IPS-20b (cell line): ENCODE results near the gene GOLGA5.
"Not testable (repeated sequence)": the region's sequence is repeated elsewhere in the genome, so short reads cannot be mapped to it uniquely, and the experiment has no call there.

Experiments
- H3K27ac ChIP-seq: one replicate; pipeline ENCODE4 v1.5.1; 2013; ENCODE audit warnings: low read length
- H3K27me3 ChIP-seq: 2 replicates; pipeline ENCODE4 v1.6.1; 2013; ENCODE audit warnings: mild to moderate bottlenecking, low read length, inconsistent platforms; ENCODE audit not compliant: insufficient read depth
- H3K36me3 ChIP-seq: 2 replicates; pipeline ENCODE4 v1.6.1; 2013; ENCODE audit warnings: low read depth, mild to moderate bottlenecking, inconsistent platforms, low read length, moderate library complexity; ENCODE audit not compliant: insufficient read depth
- H3K4me1 ChIP-seq: 2 replicates; pipeline ENCODE4 v1.6.1; 2013; ENCODE audit warnings: mild to moderate bottlenecking, control low read depth, inconsistent platforms, low read length, moderate library complexity; ENCODE audit not compliant: insufficient read depth
- H3K4me3 ChIP-seq: 2 replicates; pipeline ENCODE4 v1.5.1; 2013; ENCODE audit warnings: mild to moderate bottlenecking, low read length, inconsistent platforms
- H3K9ac ChIP-seq: 2 replicates; pipeline ENCODE4 v1.6.1; 2013; ENCODE audit warnings: low read depth, mild to moderate bottlenecking, inconsistent platforms, low read length, moderate library complexity
- H3K9me3 ChIP-seq: 2 replicates; pipeline ENCODE4 v1.6.1; 2013; ENCODE audit warnings: mild to moderate bottlenecking, low read depth, low read length, inconsistent platforms; ENCODE audit not compliant: insufficient read depth

The GOLGA5 gene, protein sequence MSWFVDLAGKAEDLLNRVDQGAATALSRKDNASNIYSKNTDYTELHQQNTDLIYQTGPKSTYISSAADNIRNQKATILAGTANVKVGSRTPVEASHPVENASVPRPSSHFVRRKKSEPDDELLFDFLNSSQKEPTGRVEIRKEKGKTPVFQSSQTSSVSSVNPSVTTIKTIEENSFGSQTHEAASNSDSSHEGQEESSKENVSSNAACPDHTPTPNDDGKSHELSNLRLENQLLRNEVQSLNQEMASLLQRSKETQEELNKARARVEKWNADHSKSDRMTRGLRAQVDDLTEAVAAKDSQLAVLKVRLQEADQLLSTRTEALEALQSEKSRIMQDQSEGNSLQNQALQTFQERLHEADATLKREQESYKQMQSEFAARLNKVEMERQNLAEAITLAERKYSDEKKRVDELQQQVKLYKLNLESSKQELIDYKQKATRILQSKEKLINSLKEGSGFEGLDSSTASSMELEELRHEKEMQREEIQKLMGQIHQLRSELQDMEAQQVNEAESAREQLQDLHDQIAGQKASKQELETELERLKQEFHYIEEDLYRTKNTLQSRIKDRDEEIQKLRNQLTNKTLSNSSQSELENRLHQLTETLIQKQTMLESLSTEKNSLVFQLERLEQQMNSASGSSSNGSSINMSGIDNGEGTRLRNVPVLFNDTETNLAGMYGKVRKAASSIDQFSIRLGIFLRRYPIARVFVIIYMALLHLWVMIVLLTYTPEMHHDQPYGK

DNA sequence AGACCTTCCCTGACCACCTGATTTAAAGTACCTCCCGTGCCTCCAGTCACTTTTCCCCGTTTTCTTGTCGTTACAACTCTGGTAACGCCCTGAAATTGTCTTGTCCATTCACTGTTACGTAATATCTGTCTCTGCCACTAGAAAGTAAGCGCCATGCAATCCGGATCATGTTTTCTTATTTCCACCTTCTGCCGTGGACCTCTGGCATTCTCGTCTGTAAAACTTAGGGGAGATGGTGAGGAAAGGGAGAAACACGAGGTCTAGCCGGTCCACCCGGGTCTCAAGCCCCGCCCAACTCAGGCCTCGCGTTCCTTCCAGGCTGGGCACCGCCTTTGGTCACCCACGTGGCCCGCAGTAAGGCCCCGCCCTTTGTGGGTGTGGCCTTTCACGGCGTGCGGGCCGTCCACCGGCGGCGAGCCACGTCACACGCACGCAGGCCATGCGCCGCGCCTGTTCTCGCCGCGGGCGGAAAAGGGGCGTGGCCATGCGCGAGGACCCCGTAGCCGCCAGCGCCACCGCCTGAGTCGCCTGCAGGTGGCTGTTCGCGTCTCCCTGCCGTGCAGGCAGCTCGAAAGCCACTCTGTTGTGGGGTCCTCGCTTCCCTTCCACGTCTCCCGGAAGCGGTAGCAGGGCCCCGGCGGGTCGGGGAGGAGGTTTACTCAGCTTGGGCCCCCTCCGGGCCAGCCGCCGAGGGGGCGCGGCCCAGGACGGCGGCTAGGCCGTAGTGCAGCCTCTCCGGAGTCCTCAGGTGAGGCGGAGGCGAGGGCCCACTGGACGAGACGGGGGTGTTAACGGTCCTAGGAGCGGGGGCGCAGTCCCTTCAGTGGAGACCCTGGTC is at the start of gene GOLGA5:
Gene GOLGA5 (plus strand): TSS at position 597 of the 838 bp plus-strand sequence. CDS start 3,133 bp downstream, outside the sequence.
- H3K9me3 ChIP-seq = peaks cover 9% of the 10 kb centered on the region; the same call in 1 of the 2 replicates
- H3K4me3 ChIP-seq = peak within 1 kb of the TSS; percentile 98
- H3K9ac ChIP-seq = peak within 1 kb of the TSS; percentile 96
- peak within 1 kb of the TSS; percentile 15 for H3K27ac ChIP-seq
- H3K27me3 ChIP-seq = no peaks in the 10 kb centered on the region; the same call in 1 of the 2 replicates
- no peaks in the 10 kb centered on the region for H3K4me1 ChIP-seq
- H3K36me3 ChIP-seq = peaks cover 15% of the 10 kb centered on the region

DNA sequence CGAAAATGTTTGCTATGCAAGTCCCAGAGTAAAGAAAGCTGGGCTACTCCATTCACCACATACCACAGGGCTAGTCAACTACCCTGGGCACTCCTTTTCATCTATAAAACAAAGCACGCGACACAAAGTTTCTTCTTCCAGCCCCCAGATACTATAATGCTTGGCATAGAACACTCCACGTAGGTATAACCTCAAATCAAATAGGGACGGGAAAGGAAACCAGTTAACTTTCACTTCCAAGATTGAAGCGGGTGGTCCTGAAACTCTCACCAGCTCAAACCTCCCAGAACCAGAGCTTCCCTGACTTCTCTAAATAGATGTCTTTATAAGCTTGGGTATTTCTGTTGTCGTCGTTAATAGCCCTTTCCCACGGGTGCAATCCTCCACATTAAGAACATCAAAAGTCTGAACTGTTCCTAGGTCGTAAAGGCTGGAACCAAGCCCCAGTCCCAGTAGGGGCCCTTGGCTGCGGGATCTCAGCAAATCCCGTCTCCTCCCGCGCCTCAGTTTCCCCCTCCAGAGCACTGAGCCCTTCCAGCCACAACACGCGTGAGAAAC is 46.3 kb upstream of the GOLGA5 start:
- H3K27ac ChIP-seq = no peak overlapping the region
- H3K4me3 ChIP-seq = peak overlapping the region; percentile 96

DNA sequence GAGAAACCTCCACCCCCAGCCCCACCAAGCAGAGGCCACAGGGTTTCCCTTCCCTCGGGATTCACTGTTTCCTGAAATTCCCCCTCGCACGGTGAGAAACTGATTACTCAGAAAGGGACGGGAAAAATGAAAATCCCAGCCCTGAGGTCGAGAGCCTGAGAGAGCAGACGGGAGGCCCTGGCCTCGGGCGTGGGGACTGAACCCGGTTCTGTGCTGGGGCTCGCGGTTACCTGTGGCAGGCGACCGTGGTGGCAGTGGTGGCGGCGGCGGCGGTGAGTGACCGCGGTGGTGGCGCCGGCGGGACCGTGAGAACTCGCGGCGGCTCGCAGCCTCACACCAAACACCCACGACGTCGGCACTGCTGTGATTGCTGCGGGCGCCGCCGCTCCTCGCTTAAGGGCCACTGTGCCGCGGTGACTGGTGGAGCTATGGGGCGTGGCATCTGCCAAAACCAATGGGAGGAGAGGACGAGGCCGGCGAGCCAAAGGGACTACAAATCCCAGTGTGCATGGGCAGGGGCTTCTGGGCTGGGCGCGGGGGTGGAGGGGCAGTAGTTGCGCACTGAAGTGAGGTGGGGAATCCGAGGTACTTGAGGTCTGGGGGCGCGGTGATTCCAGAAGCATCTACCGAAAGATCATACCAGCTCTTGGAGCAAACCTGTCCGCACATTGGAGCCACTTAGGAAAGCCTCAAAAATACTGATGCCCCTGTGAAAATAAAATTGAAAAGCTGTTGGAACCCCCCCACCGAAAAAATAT is 45.7 kb upstream of the GOLGA5 start, which contains the start of gene LGMN:
Gene LGMN (minus strand): TSS at position 369 of the 758 bp plus-strand sequence. CDS start 15,841 bp downstream, outside the sequence.
- H3K27ac ChIP-seq = no peak within 1 kb of the TSS
- H3K9me3 ChIP-seq = no peaks in the 10 kb centered on the region; the same call in 1 of the 2 replicates
- no peaks in the 10 kb centered on the region for H3K36me3 ChIP-seq
- H3K27me3 ChIP-seq = peaks cover 12% of the 10 kb centered on the region
- peak within 1 kb of the TSS; percentile 86 for H3K9ac ChIP-seq
- H3K4me3 ChIP-seq = peak within 1 kb of the TSS; percentile 96
- peaks cover 5% of the 10 kb centered on the region; the same call in 1 of the 2 replicates for H3K4me1 ChIP-seq

More for the DNA sequence above, 46.3 kb upstream of the GOLGA5 start:
- H3K9me3 ChIP-seq = no peaks in the 10 kb centered on the region; the same call in 1 of the 2 replicates
- H3K36me3 ChIP-seq = no peaks in the 10 kb centered on the region
- H3K27me3 ChIP-seq = peaks cover 12% of the 10 kb centered on the region
- peak overlapping the region; percentile 86 for H3K9ac ChIP-seq
- H3K4me1 ChIP-seq = peaks cover 5% of the 10 kb centered on the region; the same call in 1 of the 2 replicates

DNA sequence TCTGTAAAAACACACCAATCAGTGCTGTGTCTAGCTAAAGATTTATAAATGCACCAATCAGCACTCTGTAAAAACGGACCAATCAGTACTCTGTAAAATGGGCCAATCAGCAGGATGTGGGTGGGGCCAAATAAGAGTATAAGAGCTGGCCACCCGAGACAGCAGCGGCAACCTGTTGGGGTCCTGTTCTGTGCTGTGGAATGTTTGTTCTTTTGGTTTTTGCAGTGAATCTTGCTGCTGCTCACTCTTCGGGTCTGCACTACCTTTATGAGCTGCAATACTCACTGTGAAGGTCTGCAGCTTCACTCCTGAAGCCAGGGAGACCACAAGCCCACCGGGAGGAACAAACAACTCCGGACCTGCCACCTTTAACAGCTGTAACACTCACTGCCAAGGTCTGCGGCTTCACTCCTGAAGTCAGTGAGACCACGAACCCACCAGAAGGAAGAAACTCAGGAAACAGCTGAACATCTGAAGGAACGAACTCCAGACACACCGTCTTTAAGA is 43.8 kb upstream of the GOLGA5 start:
- H3K9me3 ChIP-seq, H3K27ac ChIP-seq, H3K4me3 ChIP-seq, H3K36me3 ChIP-seq, H3K9ac ChIP-seq, H3K4me1 ChIP-seq: not testable (repeated sequence)
- H3K27me3 ChIP-seq = peaks cover 12% of the 10 kb centered on the region

DNA sequence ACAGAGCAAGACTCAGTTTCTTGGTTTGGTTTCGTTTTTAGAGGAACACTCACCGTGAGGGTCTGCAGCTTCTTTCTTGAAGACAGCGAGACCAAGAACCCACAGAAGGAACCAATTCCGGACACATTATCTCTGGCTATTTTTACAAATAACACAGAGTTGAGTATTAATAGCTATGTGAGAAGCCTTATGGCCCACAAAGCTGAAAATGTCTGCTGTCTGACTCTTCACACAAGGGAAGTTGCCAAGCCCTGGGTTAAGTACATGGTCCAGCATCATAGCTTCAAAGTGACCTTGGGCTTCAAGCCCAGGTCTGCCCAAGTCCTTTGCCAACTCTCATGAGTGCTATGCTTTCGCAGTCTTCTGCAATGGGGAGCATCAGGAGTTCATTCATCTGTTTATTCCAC is 43.1 kb upstream of the GOLGA5 start:
- Histone ChIP-seq H3K4me3 (no peak overlapping the region), H3K4me1 (peaks cover 5% of the 10 kb centered on the region; the same call in 1 of the 2 replicates), H3K27ac (no peak overlapping the region), H3K9ac (no peak overlapping the region), H3K27me3 (peaks cover 12% of the 10 kb centered on the region), H3K36me3 (no peaks in the 10 kb centered on the region), H3K9me3 (no peaks in the 10 kb centered on the region; the same call in 1 of the 2 replicates)

DNA sequence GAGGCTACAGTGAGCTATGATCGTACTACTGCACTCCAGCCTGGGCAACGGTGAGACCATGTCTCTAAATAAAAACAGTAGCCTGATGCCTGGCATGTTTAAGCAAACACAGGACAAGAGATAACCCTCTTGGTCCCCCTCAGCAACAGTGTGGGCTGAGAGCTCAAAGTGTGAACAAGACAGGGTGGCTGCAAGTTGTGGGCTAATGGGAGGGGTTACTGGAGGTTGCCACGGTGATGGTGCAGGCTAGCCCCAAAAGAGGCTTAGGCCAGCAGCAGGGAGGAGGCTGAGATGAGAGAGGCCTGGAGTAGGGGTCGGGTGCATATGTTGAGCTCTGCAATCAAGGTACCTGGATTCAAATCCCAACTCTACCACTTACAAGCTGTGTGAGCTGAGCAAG is 42.3 kb upstream of the GOLGA5 start:
- Histone ChIP-seq H3K9me3 (no peaks in the 10 kb centered on the region; the same call in 1 of the 2 replicates), H3K36me3 (no peaks in the 10 kb centered on the region), H3K4me3 (no peak overlapping the region), H3K27ac (no peak overlapping the region), H3K4me1 (peaks cover 5% of the 10 kb centered on the region; the same call in 1 of the 2 replicates), H3K27me3 (peaks cover 12% of the 10 kb centered on the region), H3K9ac (no peak overlapping the region)

DNA sequence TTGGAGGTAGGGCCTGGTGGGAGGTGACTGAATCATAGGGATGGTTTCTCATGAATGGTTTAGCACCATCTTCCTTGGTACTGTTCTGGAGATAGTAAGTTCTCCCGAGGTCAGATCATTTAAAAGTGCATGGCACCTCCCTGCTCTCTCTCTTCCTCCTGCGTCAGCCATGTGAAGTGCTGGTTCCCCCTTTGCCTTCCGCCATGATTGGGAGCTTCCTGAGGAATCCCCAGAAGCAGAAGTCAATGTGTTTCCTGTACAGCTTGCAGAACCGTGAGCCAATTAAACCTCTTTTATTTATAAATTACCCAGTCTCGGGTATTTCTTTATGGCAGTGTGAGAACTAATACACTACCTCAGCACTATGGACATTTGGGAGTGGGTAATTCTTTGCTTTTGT is 40.9 kb upstream of the GOLGA5 start:
- Histone ChIP-seq H3K36me3 (no peaks in the 10 kb centered on the region), H3K9me3 (no peaks in the 10 kb centered on the region; the same call in 1 of the 2 replicates), H3K27ac (no peak overlapping the region), H3K4me3 (no peak overlapping the region), H3K27me3 (peaks cover 6% of the 10 kb centered on the region), H3K4me1 (no peaks in the 10 kb centered on the region), H3K9ac (no peak overlapping the region)

DNA sequence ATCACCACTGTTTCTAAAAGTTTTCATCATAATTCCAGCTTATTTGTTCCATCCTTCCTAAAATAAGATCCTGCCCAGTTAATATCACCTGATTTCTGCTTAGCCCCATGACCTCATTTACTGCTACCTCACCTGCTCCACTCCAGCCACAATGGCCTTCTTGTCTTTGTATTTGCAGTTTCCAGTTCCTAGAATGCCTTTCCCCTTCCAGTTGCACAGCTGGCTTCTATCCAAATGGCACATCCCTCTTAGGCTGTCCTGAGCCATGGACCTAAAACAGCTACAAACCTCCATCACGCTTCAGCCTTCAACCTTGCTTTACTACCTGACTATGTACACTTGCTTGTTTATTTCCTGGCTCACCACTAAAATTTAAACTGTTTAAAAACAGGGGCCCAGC is 39.1 kb upstream of the GOLGA5 start:
- no peak overlapping the region for H3K9ac ChIP-seq
- no peaks in the 10 kb centered on the region for H3K4me1 ChIP-seq
- no peaks in the 10 kb centered on the region; the same call in 1 of the 2 replicates for H3K9me3 ChIP-seq
- no peak overlapping the region for H3K27ac ChIP-seq
- H3K36me3 ChIP-seq = no peaks in the 10 kb centered on the region
- H3K27me3 ChIP-seq = peaks cover 6% of the 10 kb centered on the region
- H3K4me3 ChIP-seq = no peak overlapping the region

DNA sequence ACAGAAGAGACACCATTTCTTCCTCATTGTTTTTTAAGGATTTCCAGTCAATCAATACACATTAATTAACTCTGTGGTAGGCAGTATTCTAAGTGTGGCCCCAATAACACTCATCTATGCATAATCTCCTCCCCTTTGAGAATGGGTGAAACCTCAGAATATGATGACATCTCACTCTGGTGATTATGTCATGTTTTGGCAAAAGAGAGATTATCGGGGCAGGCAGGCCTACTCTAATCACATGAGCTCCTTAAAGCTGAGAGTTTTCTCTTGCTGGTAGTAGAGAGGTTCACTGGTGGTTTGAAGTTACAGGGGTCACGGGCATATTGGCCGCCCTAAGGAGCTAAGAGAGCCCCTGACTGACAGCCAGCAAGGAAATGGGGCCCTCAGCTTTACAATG is 38.6 kb upstream of the GOLGA5 start:
- Histone ChIP-seq H3K27me3 (peaks cover 6% of the 10 kb centered on the region), H3K9ac (no peak overlapping the region), H3K9me3 (no peaks in the 10 kb centered on the region), H3K36me3 (no peaks in the 10 kb centered on the region), H3K27ac (no peak overlapping the region), H3K4me1 (no peaks in the 10 kb centered on the region), H3K4me3 (no peak overlapping the region)

DNA sequence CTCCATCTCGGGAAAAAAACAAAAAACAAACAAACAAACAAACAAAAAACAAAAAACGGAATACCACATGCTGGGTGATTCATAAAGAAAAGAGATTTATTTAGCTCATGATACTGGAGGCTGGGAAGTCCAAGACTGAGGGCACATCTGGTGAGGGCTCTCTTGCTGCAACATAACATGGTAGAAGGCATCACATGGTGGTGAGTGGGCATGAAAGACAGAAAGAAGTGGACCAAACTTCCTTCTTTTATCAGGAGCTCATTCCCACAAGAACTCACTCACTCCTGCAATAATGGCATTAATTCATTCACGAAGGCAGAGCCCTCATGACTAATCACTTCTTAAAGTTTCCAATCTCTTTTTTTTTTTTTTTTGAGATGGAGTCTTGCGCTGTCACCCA is 37.7 kb upstream of the GOLGA5 start:
- Histone ChIP-seq H3K36me3 (no peaks in the 10 kb centered on the region), H3K27ac (no peak overlapping the region), H3K4me3 (no peak overlapping the region), H3K9me3 (no peaks in the 10 kb centered on the region), H3K4me1 (no peaks in the 10 kb centered on the region), H3K9ac (no peak overlapping the region), H3K27me3 (peaks cover 1% of the 10 kb centered on the region)
